Osteoblast (primary cell): ENCODE measurements around the gene RUNDC3A. TPM values are rescaled to one million over a fixed set of nuclear protein-coding genes. Genes with fewer than 3 reads are reported as not detected.
A peak's percentile ranks its signal among the peaks of the same experiment; 100 is the strongest.

ENCODE experiments used
- DNase-seq: peaks from one replicate; pipeline ENCODE4 v3.0.0; 2011; ENCODE audit warnings: low spot score, mixed read lengths; ENCODE audit not compliant: insufficient read length; ENCODE audit errors: missing footprints
- H2AFZ ChIP-seq: 2 replicates; pipeline ENCODE4 v1.6.0; 2011; ENCODE audit warnings: mild to moderate bottlenecking, low read length
- H3K27ac ChIP-seq: 2 replicates; pipeline ENCODE4 v1.5.1; 2011; ENCODE audit warnings: mild to moderate bottlenecking, low read depth, low read length, moderate library complexity
- H3K27me3 ChIP-seq: 2 replicates; pipeline ENCODE4 v1.6.0; 2012; ENCODE audit warnings: mild to moderate bottlenecking, control low read depth, inconsistent platforms, low read length, moderate library complexity; ENCODE audit not compliant: insufficient read depth
- H3K36me3 ChIP-seq: 2 replicates; pipeline ENCODE4 v1.5.1; 2011; ENCODE audit warnings: mild to moderate bottlenecking, low read length, control low read depth, moderate library complexity; ENCODE audit not compliant: insufficient read depth
- H3K4me1 ChIP-seq: 2 replicates; pipeline ENCODE4 v1.5.1; 2011; ENCODE audit warnings: mild to moderate bottlenecking, low read length, control low read depth, moderate library complexity; ENCODE audit not compliant: insufficient read depth
- H3K4me2 ChIP-seq: 2 replicates; pipeline ENCODE4 v1.6.0; 2011; ENCODE audit warnings: mild to moderate bottlenecking, low read length; ENCODE audit not compliant: insufficient read depth
- H3K4me3 ChIP-seq: fragments of 200-600 bp; sonication (generic); 3 replicates; pipeline ENCODE4 v1.5.1; 2012; ENCODE audit warnings: mild to moderate bottlenecking, low read length, inconsistent platforms; ENCODE audit not compliant: insufficient read depth
- H3K79me2 ChIP-seq: 2 replicates; pipeline ENCODE4 v1.6.0; 2012; ENCODE audit warnings: mild to moderate bottlenecking, low read length, control low read depth, inconsistent platforms; ENCODE audit not compliant: insufficient read depth
- H3K9me3 ChIP-seq: 2 replicates; pipeline ENCODE4 v1.5.1; 2011; ENCODE audit warnings: low read depth, low read length, control low read depth
- H4K20me1 ChIP-seq: 2 replicates; pipeline ENCODE4 v1.6.0; 2012; ENCODE audit warnings: mild to moderate bottlenecking, low read length, control low read depth; ENCODE audit not compliant: insufficient read depth
- CTCF ChIP-seq: IDR thresholded peaks from 2 replicates; pipeline ENCODE4 v1.5.1; 2011; ENCODE audit warnings: mild to moderate bottlenecking, low read depth, low read length, moderate library complexity; ENCODE audit errors: extremely low read depth
- small RNA-seq: library from RNA; depleted of rRNA; stranded (forward); fragments of <200 nt; gene quantifications from one replicate; pipeline ENCODE3, GENCODE V24; 2012
- total RNA-seq: library from RNA; depleted of rRNA; stranded (reverse); fragments of >200 nt; gene quantifications from 2 replicates; pipeline ENCODE4 v1.2.3, GENCODE V29; 2012

The RUNDC3A gene
- total RNA-seq, 1 donor: not detected

GRCh38 chr17:44367231-44367979 lies 59.0 kb downstream of the RUNDC3A start:
- no peak overlapping the region for H3K4me3 ChIP-seq
- H3K4me1 ChIP-seq: no peaks in the 10 kb centered on the region
- H2AFZ ChIP-seq: no peak overlapping the region
- no peaks in the 10 kb centered on the region for H3K79me2 ChIP-seq
- no peaks in the 10 kb centered on the region for H3K9me3 ChIP-seq
- H3K4me2 ChIP-seq: no peak overlapping the region
- no peaks in the 10 kb centered on the region for H4K20me1 ChIP-seq
- TF ChIP-seq CTCF: no peak
- peaks cover 13% of the 10 kb centered on the region for H3K27me3 ChIP-seq
- DNase-seq: peak; percentile 65
- no peak overlapping the region for H3K27ac ChIP-seq
- H3K36me3 ChIP-seq: no peaks in the 10 kb centered on the region

Small RNAs within 50 kb of the gene (small RNA-seq; reads per million reads assigned to genes)
- not detected for gene RF00012
- gene RN7SL507P: not detected
- not detected for gene RNU6-453P

Other genes with a start within 250 kb of the RUNDC3A start
- gene LSM12, start 241.9 kb upstream of the RUNDC3A start, total RNA-seq: 59.0 and 65.4 TPM in 2 replicates
- gene G6PC3, start 237.9 kb upstream of the RUNDC3A start, total RNA-seq: 19.7 and 23.5 TPM in 2 replicates
- gene HDAC5, start 185.0 kb upstream of the RUNDC3A start, total RNA-seq: 69.2 and 85.4 TPM in 2 replicates
- 1.8 TPM in 2 replicates for gene HROB, start 166.7 kb upstream of the RUNDC3A start, total RNA-seq
- gene ASB16, start 137.9 kb upstream of the RUNDC3A start, total RNA-seq: not detected in 2 replicates
- gene TMUB2, start 121.6 kb upstream of the RUNDC3A start, total RNA-seq: 27.1 and 27.9 TPM in 2 replicates
- gene ATXN7L3, start 108.7 kb upstream of the RUNDC3A start, total RNA-seq: 34.5 and 38.4 TPM in 2 replicates
- 49.6 and 51.3 TPM in 2 replicates for gene UBTF, start 88.9 kb upstream of the RUNDC3A start, total RNA-seq
- gene SLC4A1, start 40.5 kb upstream of the RUNDC3A start, total RNA-seq: under 0.01 TPM in 1 of 2 replicates, not detected in the other
- gene SLC25A39, start 16.2 kb downstream of the RUNDC3A start, total RNA-seq: 60.1 and 60.7 TPM in 2 replicates
- gene GRN, start 36.7 kb downstream of the RUNDC3A start, total RNA-seq: 382 and 390 TPM in 2 replicates
- 3.5 and 4.3 TPM in 2 replicates for gene FAM171A2, start 55.3 kb downstream of the RUNDC3A start, total RNA-seq
- gene ITGA2B, start 81.0 kb downstream of the RUNDC3A start, total RNA-seq: 0.59 TPM in 1 of 2 replicates, not detected in the other
- 30.6 and 33.3 TPM in 2 replicates for gene GPATCH8, start 194.8 kb downstream of the RUNDC3A start, total RNA-seq
- gene FZD2, start 248.9 kb downstream of the RUNDC3A start, total RNA-seq: 15.9 and 23.9 TPM in 2 replicates